Heart left ventricle (tissue), 16 donors: ENCODE measurements around the gene MYOM1. TPM values are rescaled to one million over a fixed set of nuclear protein-coding genes. Genes with fewer than 3 reads are reported as not detected.

Experiments
- ATAC-seq, 4 donors: fragments of 200-7000 bp; cut with Tn5 transposase; one replicate each; pipeline ENCODE4 v1.9.1; 2020 to 2022; ENCODE audit warnings: moderate library complexity in 4 of 4, mild to moderate bottlenecking in 3 of 4, moderate number of reproducible peaks in 1 of 4
- DNase-seq, 5 donors: peaks; one replicate each; pipeline ENCODE4 v3.0.0-alpha.2; 2020
- H3K27ac ChIP-seq, 12 donors: fragments of 200-600 bp; sonication (generic) in 4 of 12; one replicate each; pipeline versions ENCODE4 v1.5.0 to v1.8.0; 2016 to 2022; ENCODE audit warnings: mild to moderate bottlenecking in 2 of 12
- H3K27me3 ChIP-seq, 9 donors: fragments of 200-600 bp; sonication (generic) in 2 of 9; one replicate each; pipeline versions ENCODE4 v1.5.1 to v1.8.0; 2016 to 2022; ENCODE audit warnings: mild to moderate bottlenecking in 3 of 9
- H3K36me3 ChIP-seq, 9 donors: fragments of 200-600 bp; sonication (generic) in 2 of 9; one replicate each; pipeline versions ENCODE4 v1.5.0 to v1.8.0; 2018 to 2022; ENCODE audit warnings: mild to moderate bottlenecking in 2 of 9
- H3K4me1 ChIP-seq, 12 donors: fragments of 200-600 bp; sonication (generic) in 4 of 12; one replicate each; pipeline versions ENCODE4 v1.5.0 to v1.8.0; 2016 to 2022; ENCODE audit warnings: mild to moderate bottlenecking in 3 of 12
- H3K4me3 ChIP-seq, 12 donors: fragments of 200-600 bp; sonication (generic) in 4 of 12; one replicate each; pipeline versions ENCODE4 v1.5.0 to v1.8.0; 2017 to 2022; ENCODE audit warnings: mild to moderate bottlenecking in 9 of 12, moderate library complexity in 4 of 12
- H3K9me3 ChIP-seq, 12 donors: fragments of 200-600 bp; sonication (generic) in 4 of 12; one replicate each; pipeline versions ENCODE4 v1.5.0 to v1.8.0; 2016 to 2022; ENCODE audit warnings: mild to moderate bottlenecking in 1 of 12
- POLR2A ChIP-seq, 2 donors: fragments of 450-650 bp; IDR thresholded peaks; one replicate each; pipeline ENCODE4 v1.6.1; 2017; ENCODE audit warnings: antibody characterized with exemption in 2 of 2, mild to moderate bottlenecking in 2 of 2, moderate library complexity in 2 of 2
- WGBS, 4 donors: extraction: QIAGEN DNeasy Blood & Tissue Kit in 2 of 4; methylation state at CpG; one replicate each; pipeline versions ENCODE4 v1.1.5 to v1.1.7; 2013 to 2018; 5-methylcytosine and 5-hydroxymethylcytosine counted together
- intact Hi-C, 10 donors: fragments of 100-400 bp; cut with DNase I; formaldehyde crosslinking; loops; one replicate each; pipeline versions ENCODE4 v1.11.1 to v1.14.2; 2022
- polyA plus RNA-seq, 2 donors: library from polyadenylated mRNA; stranded (reverse); fragments of 200-250 nt; gene quantifications; one replicate each; pipeline ENCODE4 v1.2.3, GENCODE V29; 2013
- total RNA-seq, 9 donors: library from RNA; depleted of rRNA in 2 of 9; stranded (reverse); fragments of >200 nt in 2 of 9; fragmentation: NEBNext Ultra II Directional in 3 of 9; extraction: Animal tissue kit (Norgen Biotek cat#: 25700) in 3 of 9; gene quantifications; one replicate each; pipeline versions ENCODE4 v1.1.0 to v1.2.4, GENCODE V29; 2016 to 2023
- TF ChIP-seq, protein P1 (sequence below), 12 donors: fragments of 200-600 bp; sonication (generic) in 4 of 12; IDR thresholded peaks; one replicate each; pipeline versions ENCODE4 v1.5.0 to v1.8.0; 2018 to 2022; ENCODE audit warnings: antibody characterized with exemption in 12 of 12, mild to moderate bottlenecking in 5 of 12
- donor health status: ischemic (EF 13 %, LVEDD 7.1; RV severe dilation, severe dysfunction).
- donor health status: healthy with polysubstance abuse.
- donor health status: DM: no; HTN: yes; CAD: no.
- donor health status: DM: no; HTN: no; CAD: no.
- donor health status: ischemic (EF 25% LVEDD 6.9; RV normal size, moderate dysfunction).
- donor health status: ischemic (EF 25% LVEDD 5.7; RV mildly dilated, moderate dysfunction).
- donor health status: healthy.
- donor health status: DM: yes; HTN: yes; CAD: no.
- donor health status: ischemic (EF 35%, LVEDD 5.7; RV mildly dilated, moderate dysfunction).
- donor health status: nonischemic (EF 11% LVEDD 7.7; RV severe dilation, severe dysfunction).
- donor health status: DM: yes; HTN: yes; CAD: no.
- donor health status: PGD.
- donor health status: ischemic (EF 29% LVEDD 5.4; RV normal size, mild dysfunction).
- donor health status: nonischemic (EF 23%, LVEDD 6.1; RV moderate dilation, normal function).

MYOM1 gene
- total and polyA plus RNA-seq, 11 donors, result 112 to 1,344 (median 801) TPM

- DNase-seq, result peak in 2 of 5 donors; percentile 44 to 55
- intact Hi-C loops, result loop anchor here in 2 of 10 donors (5.0 to 10.0 kb wide), 2 partner anchors 251 to 336 kb away; partner anchors contain the start of gene LPIN2 (in 1 of the 2)
- peak in 2 of 4 donors; percentile 7 to 10 for ATAC-seq
- no peaks in the 10 kb centered on the region for H3K9me3 ChIP-seq
- H3K4me1 ChIP-seq, result peaks cover 20 to 83% (median 71%) of the 10 kb centered on the region in 12 donors
- H3K36me3 ChIP-seq, result no peaks in the 10 kb centered on the region
- TF ChIP-seq POLR2A (IDR thresholded peaks at IDR 0.05), result no peak
- TF ChIP-seq, protein P1, sequence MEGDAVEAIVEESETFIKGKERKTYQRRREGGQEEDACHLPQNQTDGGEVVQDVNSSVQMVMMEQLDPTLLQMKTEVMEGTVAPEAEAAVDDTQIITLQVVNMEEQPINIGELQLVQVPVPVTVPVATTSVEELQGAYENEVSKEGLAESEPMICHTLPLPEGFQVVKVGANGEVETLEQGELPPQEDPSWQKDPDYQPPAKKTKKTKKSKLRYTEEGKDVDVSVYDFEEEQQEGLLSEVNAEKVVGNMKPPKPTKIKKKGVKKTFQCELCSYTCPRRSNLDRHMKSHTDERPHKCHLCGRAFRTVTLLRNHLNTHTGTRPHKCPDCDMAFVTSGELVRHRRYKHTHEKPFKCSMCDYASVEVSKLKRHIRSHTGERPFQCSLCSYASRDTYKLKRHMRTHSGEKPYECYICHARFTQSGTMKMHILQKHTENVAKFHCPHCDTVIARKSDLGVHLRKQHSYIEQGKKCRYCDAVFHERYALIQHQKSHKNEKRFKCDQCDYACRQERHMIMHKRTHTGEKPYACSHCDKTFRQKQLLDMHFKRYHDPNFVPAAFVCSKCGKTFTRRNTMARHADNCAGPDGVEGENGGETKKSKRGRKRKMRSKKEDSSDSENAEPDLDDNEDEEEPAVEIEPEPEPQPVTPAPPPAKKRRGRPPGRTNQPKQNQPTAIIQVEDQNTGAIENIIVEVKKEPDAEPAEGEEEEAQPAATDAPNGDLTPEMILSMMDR (IDR thresholded peaks at IDR 0.05), result no peak
- no peak overlapping the region for H3K4me3 ChIP-seq
- H3K27ac ChIP-seq, result peak overlapping the region in 4 of 12 donors; percentile 7 to 23 (median 20)
- no peaks in the 10 kb centered on the region for H3K27me3 ChIP-seq
- 32 to 48% (median 37%) methylated on average over 7 of the region's 7 CpGs for WGBS, 4 donors
Measured at GRCh38 chr18:3266062-3266608, 46.4 kb upstream of the MYOM1 start.

DNA sequence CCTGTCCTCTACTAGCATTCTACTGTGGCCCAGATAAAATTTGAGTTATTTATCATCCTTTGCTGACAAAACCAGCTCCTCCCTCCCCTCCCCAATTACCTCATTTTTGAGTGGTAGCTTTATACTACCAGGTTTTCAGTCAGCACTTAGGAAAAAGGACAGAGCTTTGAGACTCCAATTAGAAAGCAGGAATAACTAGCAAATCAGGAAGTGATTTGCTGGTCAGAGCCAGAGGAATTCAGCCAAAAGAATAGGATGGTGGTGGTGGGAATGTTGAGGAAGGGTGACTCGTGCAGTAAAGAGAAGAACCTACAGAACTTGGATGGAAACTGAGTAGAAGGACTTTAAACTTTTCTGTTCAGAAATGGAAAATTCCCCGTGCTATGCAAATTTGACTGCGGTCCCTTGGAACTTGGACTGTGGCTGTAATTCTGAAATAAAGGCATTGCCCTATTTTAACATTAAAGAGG is 45.8 kb upstream of the MYOM1 start:
- intact Hi-C loops, result loop anchor here in 2 of 10 donors (5.0 to 10.0 kb wide), 2 partner anchors 251 to 337 kb away; partner anchors contain the start of gene LPIN2 (in 1 of the 2)

DNA sequence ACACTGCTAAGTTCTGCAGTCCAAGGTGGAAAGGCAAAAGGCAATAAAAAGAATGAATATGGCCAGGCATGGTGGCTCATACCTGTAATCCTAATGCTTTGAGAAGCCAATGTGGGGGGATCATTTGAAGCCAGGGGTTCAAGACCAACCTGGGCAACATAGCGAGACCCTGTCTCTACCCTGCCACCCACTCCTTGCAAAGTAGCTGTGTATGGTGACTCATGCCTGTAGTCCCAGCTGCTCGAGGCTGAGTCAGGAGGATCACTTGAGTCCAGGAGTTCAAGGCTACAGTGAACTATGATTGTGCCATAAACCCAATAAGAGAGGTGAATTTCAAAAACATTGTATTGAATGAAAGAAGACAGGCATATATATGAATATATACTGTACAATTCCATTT is 44.6 kb upstream of the MYOM1 start:
- peaks cover 20 to 87% (median 68%) of the 10 kb centered on the region in 12 donors for H3K4me1 ChIP-seq
- ATAC-seq (no peak), DNase-seq (no peak)
- H3K4me3 ChIP-seq, result peak overlapping the region in 6 of 12 donors; percentile 84 to 93 (median 88)
- no peak for TF ChIP-seq POLR2A (IDR thresholded peaks at IDR 0.05)
- TF ChIP-seq, protein P1 (IDR thresholded peaks at IDR 0.05), result no peak
- H3K27me3 ChIP-seq, result no peaks in the 10 kb centered on the region
- intact Hi-C loops, result loop anchor here in 5 of 10 donors (5.0 to 10.0 kb wide), 3 partner anchors 188 to 328 kb away; partner anchors contain the start of genes TGIF1 (in 4 of the 5) and LPIN2 (in 1 of the 5)
- H3K9me3 ChIP-seq, result no peaks in the 10 kb centered on the region
- 62 to 84% (median 75%) methylated on average over 2 of the region's 2 CpGs for WGBS, 4 donors
- peaks cover 0 to 5% (median 0%) of the 10 kb centered on the region in 9 donors for H3K36me3 ChIP-seq
- no peak overlapping the region for H3K27ac ChIP-seq

More for the DNA sequence above, 45.8 kb upstream of the MYOM1 start:
- no peak for TF ChIP-seq POLR2A (IDR thresholded peaks at IDR 0.05)
- TF ChIP-seq, protein P1 (IDR thresholded peaks at IDR 0.05), result no peak
- ATAC-seq, result no peak
- peak overlapping the region in 4 of 12 donors; percentile 7 to 23 (median 20) for H3K27ac ChIP-seq
- 64 to 74% (median 68%) methylated on average over 3 of the region's 3 CpGs for WGBS, 4 donors
- no peak overlapping the region for H3K4me3 ChIP-seq
- H3K36me3 ChIP-seq, result no peaks in the 10 kb centered on the region
- no peaks in the 10 kb centered on the region for H3K9me3 ChIP-seq
- no peak for DNase-seq
- peaks cover 20 to 83% (median 77%) of the 10 kb centered on the region in 12 donors for H3K4me1 ChIP-seq
- H3K27me3 ChIP-seq, result no peaks in the 10 kb centered on the region

DNA sequence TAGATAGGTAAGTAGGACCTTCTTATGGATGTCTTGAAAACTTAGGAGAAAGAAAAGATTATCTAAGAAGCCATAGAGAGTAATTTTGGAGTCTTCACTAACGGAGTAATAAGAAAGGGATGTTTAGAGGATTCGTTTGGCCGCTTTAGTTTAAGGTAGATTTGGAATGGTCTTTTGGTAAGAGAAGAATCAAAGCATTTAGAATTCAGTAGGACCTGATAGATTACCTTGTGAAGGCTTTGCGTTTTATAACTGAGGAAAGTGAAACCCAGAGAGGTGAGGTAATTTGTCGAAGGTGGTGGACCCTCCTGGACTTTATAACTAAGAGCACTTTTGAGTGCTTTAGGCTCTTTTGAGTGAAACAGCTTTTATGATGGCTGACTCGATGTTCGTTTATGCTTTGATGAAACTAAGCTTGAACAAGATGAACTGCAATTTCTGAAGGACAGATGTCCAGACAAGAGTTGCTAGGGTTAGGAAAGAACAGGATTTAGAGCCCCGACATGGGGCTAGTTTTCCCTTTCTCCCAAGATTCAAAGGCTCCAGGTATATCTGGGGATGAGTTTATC is 43.4 kb upstream of the MYOM1 start:
- Histone ChIP-seq H3K36me3 (peaks cover 0 to 16% (median 7%) of the 10 kb centered on the region in 9 donors), H3K9me3 (no peaks in the 10 kb centered on the region), H3K27ac (peak overlapping the region; percentile 95 to 100 (median 97)), H3K27me3 (no peaks in the 10 kb centered on the region), H3K4me3 (peak overlapping the region; percentile 68 to 96 (median 88)), H3K4me1 (peaks cover 12 to 86% (median 57%) of the 10 kb centered on the region in 12 donors)
- intact Hi-C loops, result loop anchor here in 5 of 10 donors (5.0 to 10.0 kb wide), 3 partner anchors 189 to 329 kb away; partner anchors contain the start of genes TGIF1 (in 4 of the 5) and LPIN2 (in 1 of the 5)
- DNase-seq (no peak), ATAC-seq (no peak)
- WGBS, 4 donors, result 17 to 33% (median 24%) methylated on average over 8 of the region's 8 CpGs
- TF ChIP-seq, protein P1 (IDR thresholded peaks at IDR 0.05), result no peak
- no peak for TF ChIP-seq POLR2A (IDR thresholded peaks at IDR 0.05)
